H1 (cell line): Measurements from ENCODE around the gene BRSK2. TPM values are rescaled to one million over a fixed set of nuclear protein-coding genes. Genes with fewer than 3 reads are reported as not detected.

Experiments
- CTCF ChIA-PET: fragments of 300-600 bp; sonication (Branson Sonifier 250); formaldehyde crosslinking; loops from one replicate; lab custom pipeline; 2021; ENCODE audit not compliant: partially characterized antibody; lab: Charles Lee
- POLR2A ChIA-PET: fragments of 300-600 bp; sonication (Branson Sonifier 250); formaldehyde crosslinking; loops from one replicate; lab custom pipeline; 2021; ENCODE audit warnings: inconsistent platforms; ENCODE audit not compliant: partially characterized antibody; lab: Charles Lee
- DNase-seq, 2 experiments: peaks; one replicate each; pipeline versions ENCODE4 v3.0.0 to v3.0.0-alpha.2; 2010 to 2022; ENCODE audit warnings: low spot score in 2 of 2, low read depth in 1 of 2, mixed read lengths in 1 of 2
- FAIRE-seq: peaks from 2 replicates; lab custom pipeline; 2011; peaks lifted over from hg19 to GRCh38; lab: Jason Lieb, UNC
- H2AFZ ChIP-seq: 2 replicates; pipeline ENCODE4 v1.8.1; 2012; ENCODE audit warnings: low read length, inconsistent platforms
- H2AK5ac ChIP-seq: 2 replicates; pipeline ENCODE4 v1.6.1; 2013; ENCODE audit warnings: low read depth, low read length
- H2BK120ac ChIP-seq: replicated peaks from 2 replicates; pipeline ENCODE3; 2013; ENCODE audit warnings: low read depth, low read length, inconsistent platforms
- H2BK12ac ChIP-seq: 2 replicates; pipeline ENCODE4 v1.6.1; 2013; ENCODE audit warnings: low read depth, low read length
- H2BK15ac ChIP-seq: 2 replicates; pipeline ENCODE4 v1.6.1; 2013; ENCODE audit warnings: low read length
- H2BK20ac ChIP-seq: 2 replicates; pipeline ENCODE4 v1.6.1; 2013; ENCODE audit warnings: low read length
- H2BK5ac ChIP-seq: 2 replicates; pipeline ENCODE4 v1.6.1; 2013; ENCODE audit warnings: low read depth, low read length
- H3K14ac ChIP-seq: 2 replicates; pipeline ENCODE4 v1.6.1; 2013; ENCODE audit warnings: inconsistent platforms; ENCODE audit not compliant: insufficient read length
- H3K18ac ChIP-seq: 2 replicates; pipeline ENCODE4 v1.6.1; 2013; ENCODE audit warnings: low read length; ENCODE audit errors: extremely low read depth
- H3K23ac ChIP-seq: 2 replicates; pipeline ENCODE4 v1.6.1; 2013; ENCODE audit warnings: inconsistent platforms; ENCODE audit not compliant: insufficient read length
- H3K23me2 ChIP-seq: 2 replicates; pipeline ENCODE4 v1.6.1; 2013; ENCODE audit warnings: low read depth, low read length
- H3K27ac ChIP-seq: 2 replicates; pipeline ENCODE4 v1.6.1; 2011; ENCODE audit warnings: low read depth, low read length, inconsistent platforms
- H3K27me3 ChIP-seq, 4 experiments: replicated peaks in 1 of 4; 1 replicate in 1 of 4; 2 replicates in 3 of 4; pipeline versions ENCODE4 v1.6.1 to v1.8.1; 2011 to 2013; ENCODE audit warnings: low read length in 3 of 4, mild to moderate bottlenecking in 3 of 4, inconsistent platforms in 2 of 4, mixed read lengths in 2 of 4, moderate library complexity in 1 of 4; ENCODE audit not compliant: control insufficient read depth in 3 of 4, insufficient read depth in 3 of 4; ENCODE audit errors: extremely low read depth in 1 of 4
- H3K36me3 ChIP-seq, 4 experiments: 2 replicates each; pipeline versions ENCODE4 v1.6.1 to v1.8.1; 2011 to 2013; ENCODE audit warnings: mild to moderate bottlenecking in 4 of 4, low read length in 3 of 4, moderate library complexity in 2 of 4, control low read depth in 1 of 4, inconsistent platforms in 1 of 4; ENCODE audit not compliant: insufficient read depth in 4 of 4, control insufficient read depth in 2 of 4
- H3K4ac ChIP-seq: replicated peaks from 2 replicates; pipeline ENCODE3; 2013; ENCODE audit warnings: low read length, low read depth, mixed read lengths, inconsistent platforms; ENCODE audit not compliant: insufficient read length
- H3K4me1 ChIP-seq, 4 experiments: replicated peaks in 1 of 4; 1 replicate in 1 of 4; 2 replicates in 3 of 4; pipeline versions ENCODE4 v1.6.1 to v1.8.1; 2011 to 2013; ENCODE audit warnings: low read length in 3 of 4, inconsistent platforms in 2 of 4, mixed read lengths in 1 of 4; ENCODE audit not compliant: insufficient read depth in 4 of 4, control insufficient read depth in 3 of 4
- H3K4me2 ChIP-seq, 2 experiments: 2 replicates each; pipeline versions ENCODE4 v1.6.1 to v1.8.1; 2011 to 2013; ENCODE audit warnings: low read depth in 2 of 2, low read length in 2 of 2, control low read depth in 1 of 2, inconsistent platforms in 1 of 2, mild to moderate bottlenecking in 1 of 2; ENCODE audit not compliant: insufficient read depth in 1 of 2
- H3K4me3 ChIP-seq, 4 experiments: fragments of 200-600, 300-600 bp in 1 of 4; sonication (generic), shearing (Covaris generic), sonication (Bioruptor Twin) in 1 of 4; 2 replicates each; pipeline versions ENCODE4 v1.5.1 to v1.8.1; 2011 to 2016; ENCODE audit warnings: low read length in 4 of 4, low read depth in 3 of 4, control low read depth in 2 of 4, inconsistent platforms in 2 of 4, mild to moderate bottlenecking in 2 of 4, mixed read lengths in 1 of 4, moderate library complexity in 1 of 4; ENCODE audit not compliant: insufficient read depth in 2 of 4; ENCODE audit errors: extremely low read depth in 1 of 4
- H3K56ac ChIP-seq: replicated peaks from 2 replicates; pipeline ENCODE3; 2013; ENCODE audit warnings: low read depth, mild to moderate bottlenecking, mixed read lengths, low read length, inconsistent platforms; ENCODE audit not compliant: insufficient read length
- H3K79me1 ChIP-seq: 2 replicates; pipeline ENCODE4 v1.6.1; 2013; ENCODE audit warnings: low read depth, low read length, control low read depth
- H3K79me2 ChIP-seq, 2 experiments: 2 replicates each; pipeline versions ENCODE4 v1.6.1 to v1.8.1; 2012 to 2013; ENCODE audit warnings: low read length in 2 of 2, mild to moderate bottlenecking in 2 of 2, inconsistent platforms in 1 of 2; ENCODE audit not compliant: insufficient read depth in 2 of 2, control insufficient read depth in 1 of 2
- H3K9ac ChIP-seq, 4 experiments: replicated peaks in 1 of 4; 1 replicate in 1 of 4; 2 replicates in 3 of 4; pipeline versions ENCODE4 v1.6.1 to v1.8.1; 2011 to 2013; ENCODE audit warnings: low read depth in 3 of 4, low read length in 3 of 4, control low read depth in 2 of 4, mild to moderate bottlenecking in 2 of 4, moderate library complexity in 2 of 4, inconsistent platforms in 1 of 4; ENCODE audit errors: extremely low read depth in 1 of 4
- H3K9me3 ChIP-seq, 2 experiments: 2 replicates each; pipeline versions ENCODE4 v1.6.1 to v1.8.1; 2012 to 2013; ENCODE audit warnings: mild to moderate bottlenecking in 2 of 2, moderate library complexity in 2 of 2, control low read depth in 1 of 2, inconsistent platforms in 1 of 2, low read depth in 1 of 2, low read length in 1 of 2, mixed read lengths in 1 of 2; ENCODE audit not compliant: insufficient read depth in 2 of 2
- H4K20me1 ChIP-seq, 2 experiments: replicated peaks in 1 of 2; 2 replicates each; pipeline versions ENCODE3 to v1.8.1; 2011 to 2013; ENCODE audit warnings: inconsistent platforms in 2 of 2, low read length in 2 of 2, mild to moderate bottlenecking in 1 of 2; ENCODE audit not compliant: insufficient read depth in 2 of 2, control insufficient read depth in 1 of 2
- H4K5ac ChIP-seq: 2 replicates; pipeline ENCODE4 v1.6.1; 2013; ENCODE audit warnings: low read length, low read depth, mixed read lengths, inconsistent platforms; ENCODE audit not compliant: insufficient read length
- H4K8ac ChIP-seq: 2 replicates; pipeline ENCODE4 v1.8.0; 2013; ENCODE audit warnings: mild to moderate bottlenecking, moderate library complexity, low read length, inconsistent platforms; ENCODE audit not compliant: insufficient read depth; ENCODE audit errors: extremely low read depth
- H4K91ac ChIP-seq: replicated peaks from 2 replicates; pipeline ENCODE3; 2013; ENCODE audit warnings: low read length, mixed read lengths, inconsistent platforms; ENCODE audit not compliant: insufficient read length
- CHD1 ChIP-seq: IDR thresholded peaks from 2 replicates; pipeline ENCODE4 v1.6.1; 2012; ENCODE audit warnings: low read depth, low read length, improper control_type of control experiment
- CHD2 ChIP-seq: IDR thresholded peaks from 2 replicates; pipeline ENCODE4 v1.6.1; 2012; ENCODE audit warnings: low read length, improper control_type of control experiment
- CREB1 ChIP-seq: IDR thresholded peaks from 2 replicates; pipeline ENCODE4 v1.6.1; 2012; ENCODE audit warnings: inconsistent platforms
- KDM5A ChIP-seq: fragments of 200-600 bp; IDR thresholded peaks from 2 replicates; pipeline ENCODE4 v1.7.1; 2012; ENCODE audit warnings: mild to moderate bottlenecking, low read length, inconsistent platforms, mixed read lengths
- PHF8 ChIP-seq: fragments of 200-600 bp; sonication (generic); conservative IDR thresholded peaks from 2 replicates; pipeline ENCODE4 v1.7.1; 2012; ENCODE audit warnings: low read depth, mild to moderate bottlenecking, inconsistent platforms, low read length, moderate library complexity
- SIRT6 ChIP-seq: IDR thresholded peaks from one replicate; pipeline ENCODE4 v1.7.1; 2012; ENCODE audit warnings: low read length, inconsistent platforms
- WGBS, 2 experiments: shearing (Covaris generic) in 1 of 2; methylation state at CpG; one replicate each; pipeline versions ENCODE4 v1.1.6 to v1.1.7; 2013 to 2015; ENCODE audit warnings: low lambda C conversion rate in 2 of 2, mixed read lengths in 2 of 2, inconsistent platforms in 1 of 2, low coverage in 1 of 2, missing lambda C conversion rate in 1 of 2; ENCODE audit not compliant: insufficient replicate concordance in 2 of 2, insufficient coverage in 1 of 2, insufficient read length in 1 of 2; ENCODE audit errors: extremely low coverage in 1 of 2, missing lambda C conversion rate in 1 of 2; 5-methylcytosine and 5-hydroxymethylcytosine counted together
- polyA plus RNA-seq, 7 experiments: library from polyadenylated mRNA; depleted of rRNA in 3 of 7; stranded (reverse) in 5 of 7; unstranded in 2 of 7; fragments of >200 nt in 5 of 7; fragments of 200-250 nt in 2 of 7; gene quantifications; 1 replicate in 5 of 7; 2 replicates in 1 of 7; 4 replicates in 1 of 7; pipeline versions ENCODE4 v1.2.1 to v1.2.3, GENCODE V29; 2011 to 2013; ENCODE audit warnings: missing spikeins in 2 of 7, mixed read lengths in 2 of 7
- total RNA-seq: library from RNA; stranded (reverse); fragmentation: NEBNext Ultra II Directional; extraction: Animal tissue kit (Norgen Biotek cat#: 25700); gene quantifications from 2 replicates; pipeline ENCODE4 v1.2.1, GENCODE V29; 2021

The BRSK2 gene
- total and polyA plus RNA-seq, 2 of the 8 experiments (the other 6 are each of a cell fraction or from before 2014, with no cell fraction given) = 17.3 to 27.1 TPM

GRCh38 chr11:1496091-1496760, 106.5 kb downstream of the BRSK2 start:
- Histone ChIP-seq H2BK20ac (no peak overlapping the region), H4K91ac (no peak overlapping the region), H2AK5ac (no peak overlapping the region), H3K9me3 (peaks cover 2 to 8% of the 10 kb centered on the region in 2 experiments; a peak in 2 of 4 replicates), H3K27me3 (no peaks in the 10 kb centered on the region), H3K36me3 (no peaks in the 10 kb centered on the region), H3K4me3 (no peak overlapping the region), H2BK15ac (no peak overlapping the region), H3K79me1 (peaks cover 22% of the 10 kb centered on the region), H4K8ac (no peak overlapping the region), H3K79me2 (peaks cover 3 to 37% of the 10 kb centered on the region in 2 experiments; a peak in 3 of 4 replicates), H3K56ac (no peak overlapping the region), H3K23ac (no peak overlapping the region), H3K4ac (no peak overlapping the region), H3K23me2 (0 out of 2 replicates have a peak, but pooled peaks cover 4% of the 10 kb centered on the region), H4K5ac (no peak overlapping the region), H2AFZ (no peak overlapping the region), H3K14ac (no peak overlapping the region), H4K20me1 (peaks cover 2 to 9% of the 10 kb centered on the region in 2 experiments), H2BK120ac (no peak overlapping the region), H2BK5ac (no peak overlapping the region), H3K9ac (no peak overlapping the region), H3K4me2 (no peak overlapping the region), H3K4me1 (peaks cover 1 to 3% (median 3%) of the 10 kb centered on the region in 4 experiments; a peak in 5 of 7 replicates), H3K27ac (no peak overlapping the region), H3K18ac (no peak overlapping the region), H2BK12ac (no peak overlapping the region)
- WGBS, 2 experiments = 88% methylated on average over 9 of the region's 9 CpGs; no CpG with 5 or more reads in 1 of the 2 experiments
- no peak for DNase-seq
- TF ChIP-seq KDM5A = no peak
- no peak for TF ChIP-seq CREB1
- TF ChIP-seq CHD2 = no peak
- no peak for TF ChIP-seq SIRT6
- TF ChIP-seq PHF8 = no peak
- TF ChIP-seq CHD1 = no peak
- FAIRE-seq = no peak
- POLR2A ChIA-PET = no interaction called here
- CTCF ChIA-PET = no interaction called here
